ENCODE results near the gene PPIE. TPM values are rescaled to one million over a fixed set of nuclear protein-coding genes. Genes with fewer than 3 reads are reported as not detected.

PPIE gene
- total RNA-seq, 2 experiments from 2014 or later = 52.3 to 57.4 TPM

Other genes with a start within 250 kb of the PPIE start
- gene BMP8A, start 247.2 kb upstream of the PPIE start, total RNA-seq = not detected
- gene PABPC4, start 162.1 kb upstream of the PPIE start, total RNA-seq = 100 to 1,000 TPM; 159 to 161 TPM
- gene HEYL, start 99.2 kb upstream of the PPIE start, total RNA-seq = not detected
- not detected for gene NT5C1A, start 66.8 kb upstream of the PPIE start, total RNA-seq
- 1 to 10 TPM; 2.4 to 2.6 TPM for gene HPCAL4, start 47.4 kb upstream of the PPIE start, total RNA-seq
- gene OXCT2, start 32.5 kb downstream of the PPIE start, total RNA-seq = 1 to 10 TPM in 1 of 2 experiments, under 1 TPM in 1; 0.88 to 1.0 TPM
- gene BMP8B, start 50.0 kb downstream of the PPIE start, total RNA-seq = under 1 TPM; 0.60 to 0.65 TPM
- gene TRIT1, start 144.6 kb downstream of the PPIE start, total RNA-seq = 10 to 100 TPM; 12.9 to 16.1 TPM
- gene MYCL, start 163.0 kb downstream of the PPIE start, total RNA-seq = under 1 TPM; 0.10 to 0.18 TPM
- gene MFSD2A, start 216.3 kb downstream of the PPIE start, total RNA-seq = 1 to 10 TPM; 2.4 to 2.5 TPM

Data from activated CD4-positive, alpha-beta memory T cell treated with anti-CD3 and anti-CD28 coated beads, Interleukin-2, amount 10 ng/mL, durations not matched to agents 7 days and 5 days (primary cell).